Small intestine (tissue), 7 donors: Measurements from ENCODE around the gene GMDS. TPM values are rescaled to one million over a fixed set of nuclear protein-coding genes. Genes with fewer than 3 reads are reported as not detected.

Experiments
- DNase-seq, 2 donors: peaks; one replicate each; pipeline versions ENCODE4 v3.0.0 to v3.0.0-alpha.2; 2013
- FAIRE-seq: peaks from 2 replicates; lab custom pipeline; 2012; peaks lifted over from hg19 to GRCh38; lab: Jason Lieb, UNC
- H3K27ac ChIP-seq, 3 donors: one replicate each; pipeline ENCODE4 v1.5.1; 2013; ENCODE audit warnings: low read length in 2 of 3, mild to moderate bottlenecking in 2 of 3, control low read depth in 1 of 3, inconsistent platforms in 1 of 3, low read depth in 1 of 3, moderate library complexity in 1 of 3
- H3K27me3 ChIP-seq, 3 donors: one replicate each; pipeline ENCODE4 v1.6.1; 2013; ENCODE audit warnings: low read length in 3 of 3, inconsistent platforms in 1 of 3; ENCODE audit not compliant: control insufficient read depth in 3 of 3, insufficient read depth in 3 of 3
- H3K36me3 ChIP-seq, 3 donors: one replicate each; pipeline ENCODE4 v1.6.1; 2013; ENCODE audit warnings: low read length in 3 of 3, inconsistent platforms in 1 of 3, low read depth in 1 of 3, mild to moderate bottlenecking in 1 of 3, moderate library complexity in 1 of 3; ENCODE audit not compliant: control insufficient read depth in 3 of 3, insufficient read depth in 2 of 3
- H3K4me1 ChIP-seq, 3 donors: one replicate each; pipeline ENCODE4 v1.6.1; 2013; ENCODE audit warnings: low read length in 2 of 3, inconsistent platforms in 1 of 3, low read depth in 1 of 3, mild to moderate bottlenecking in 1 of 3, moderate library complexity in 1 of 3; ENCODE audit not compliant: control insufficient read depth in 3 of 3, insufficient read depth in 2 of 3
- H3K4me3 ChIP-seq, 3 donors: one replicate each; pipeline ENCODE4 v1.5.1; 2013; ENCODE audit warnings: low read length in 3 of 3, control low read depth in 1 of 3, inconsistent platforms in 1 of 3, low read depth in 1 of 3, mild to moderate bottlenecking in 1 of 3, moderate library complexity in 1 of 3
- H3K9me3 ChIP-seq, 2 donors: one replicate each; pipeline ENCODE4 v1.6.1; 2013; ENCODE audit warnings: low read depth in 1 of 2, low read length in 1 of 2; ENCODE audit not compliant: control insufficient read depth in 2 of 2, insufficient read depth in 1 of 2
- WGBS, 3 donors: extraction: QIAGEN DNeasy Blood & Tissue Kit; methylation state at CpG; one replicate each; pipeline ENCODE4 v1.1.7; 2013; 5-methylcytosine and 5-hydroxymethylcytosine counted together
- polyA plus RNA-seq, 4 donors: library from polyadenylated mRNA; stranded (reverse) in 3 of 4; unstranded in 1 of 4; fragments of 200-250 nt in 3 of 4; fragments of 120-200 nt in 1 of 4; gene quantifications; one replicate each; pipeline versions ENCODE4 v1.2.1 to v1.2.3, GENCODE V29; 2013
- donor health status: healthy with polysubstance abuse.
- donor health status: control.
- donor health status: control.
- donor health status: Bipolar disorder and iron deficiency.
- donor health status: healthy.

Gene GMDS
- polyA plus RNA-seq, 4 donors = 64.5 to 243 (median 200) TPM

GRCh38 chr6:2249126-2249525 lies 3.7 kb upstream of the GMDS start:
- Histone ChIP-seq H3K27ac (no peak overlapping the region), H3K9me3 (peaks cover 0 to 2% of the 10 kb centered on the region in 2 donors), H3K36me3 (peaks cover 0 to 23% (median 4%) of the 10 kb centered on the region in 3 donors), H3K27me3 (no peaks in the 10 kb centered on the region), H3K4me1 (peaks cover 0 to 19% (median 2%) of the 10 kb centered on the region in 3 donors), H3K4me3 (no peak overlapping the region)
- WGBS, 3 donors = 94 to 100% (median 98%) methylated on average over 7 of the region's 7 CpGs
- FAIRE-seq = no peak
- no peak for DNase-seq

GRCh38 chr6:2247664-2248063 lies 2.3 kb upstream of the GMDS start:
- Histone ChIP-seq H3K27me3 (no peaks in the 10 kb centered on the region), H3K4me1 (peaks cover 0 to 22% (median 2%) of the 10 kb centered on the region in 3 donors), H3K36me3 (peaks cover 0 to 20% (median 4%) of the 10 kb centered on the region in 3 donors), H3K9me3 (no peaks in the 10 kb centered on the region), H3K27ac (no peak overlapping the region), H3K4me3 (no peak overlapping the region)
- no peak for FAIRE-seq
- no peak for DNase-seq
- 90 to 98% (median 93%) methylated on average over 5 of the region's 5 CpGs for WGBS, 3 donors

GRCh38 chr6:2245877-2246863 lies 765 bp upstream of the GMDS start:
- Histone ChIP-seq H3K36me3 (peaks cover 0 to 17% (median 4%) of the 10 kb centered on the region in 3 donors), H3K27me3 (no peaks in the 10 kb centered on the region), H3K4me1 (peaks cover 0 to 22% (median 2%) of the 10 kb centered on the region in 3 donors), H3K27ac (peak overlapping the region; percentile 93 to 100 (median 99)), H3K4me3 (peak overlapping the region; percentile 62 to 94 (median 76)), H3K9me3 (no peaks in the 10 kb centered on the region)
- no peak for FAIRE-seq
- peak; percentile 95 to 97 for DNase-seq
- WGBS, 3 donors = 3 to 14% (median 8%) methylated on average over 31 of the region's 31 CpGs

GRCh38 chr6:2244261-2245102 lies 923 bp downstream of the GMDS start:
- DNase-seq (peak; percentile 67 to 81), FAIRE-seq (no peak)
- 6 to 22% (median 14%) methylated on average over 32 of the region's 32 CpGs for WGBS, 3 donors

GRCh38 chr6:2242311-2242710 lies 3.1 kb downstream of the GMDS start:
- Histone ChIP-seq H3K27ac (no peak overlapping the region), H3K36me3 (no peaks in the 10 kb centered on the region), H3K27me3 (no peaks in the 10 kb centered on the region), H3K4me1 (peaks cover 2 to 26% (median 4%) of the 10 kb centered on the region in 3 donors), H3K9me3 (no peaks in the 10 kb centered on the region), H3K4me3 (peak overlapping the region in 1 of 3 donors; percentile 94)
- FAIRE-seq (no peak), DNase-seq (no peak)
- 81 to 89% (median 86%) methylated on average over 4 of the region's 4 CpGs for WGBS, 3 donors

More at GRCh38 chr6:2244261-2245102, 923 bp downstream of the GMDS start:
- H3K4me1 ChIP-seq = peaks cover 2 to 34% (median 4%) of the 10 kb centered on the region in 3 donors
- no peaks in the 10 kb centered on the region for H3K27me3 ChIP-seq
- H3K9me3 ChIP-seq = no peaks in the 10 kb centered on the region
- H3K4me3 ChIP-seq = peak overlapping the region; percentile 81 to 94 (median 87)
- peak overlapping the region; percentile 64 to 89 (median 87) for H3K27ac ChIP-seq
- peaks cover 0 to 9% (median 4%) of the 10 kb centered on the region in 3 donors for H3K36me3 ChIP-seq

- Histone ChIP-seq H3K27me3 (no peaks in the 10 kb centered on the region), H3K4me1 (peaks cover 0 to 15% (median 4%) of the 10 kb centered on the region in 3 donors), H3K4me3 (no peak overlapping the region), H3K27ac (peak overlapping the region in 1 of 3 donors; percentile 39), H3K9me3 (no peaks in the 10 kb centered on the region), H3K36me3 (peaks cover 0 to 4% (median 0%) of the 10 kb centered on the region in 3 donors)
- FAIRE-seq = no peak
- WGBS, 3 donors = 78 to 90% (median 82%) methylated on average over 6 of the region's 6 CpGs
- no peak for DNase-seq
Observed at GRCh38 chr6:2240961-2241360, 4.4 kb downstream of the GMDS start.

GRCh38 chr6:2237001-2237400 lies 8.4 kb downstream of the GMDS start:
- Histone ChIP-seq H3K27me3 (no peaks in the 10 kb centered on the region), H3K4me3 (no peak overlapping the region), H3K4me1 (peaks cover 3 to 12% (median 4%) of the 10 kb centered on the region in 3 donors), H3K9me3 (no peaks in the 10 kb centered on the region), H3K27ac (no peak overlapping the region), H3K36me3 (peaks cover 0 to 6% (median 0%) of the 10 kb centered on the region in 3 donors)
- DNase-seq = no peak
- 64 to 80% (median 68%) methylated on average over 1 of the region's 1 CpG for WGBS, 3 donors
- no peak for FAIRE-seq
